MCF 10A (cell line): ENCODE results near the gene MAGEF1. TPM values are rescaled to one million over a fixed set of nuclear protein-coding genes. Genes with fewer than 3 reads are reported as not detected.

Experiments used
- BruUV-seq: library from RNA; stranded (reverse); fragments of 400-500 nt; replicated peaks from 2 replicates; lab custom pipeline; 2021; lab: Mats Ljungman, UMichigan
- CTCF ChIA-PET: fragments of 300-600 bp; sonication (Branson Sonifier 250); formaldehyde crosslinking; extraction: SDS; loops from one replicate; lab custom pipeline; 2021; ENCODE audit warnings: antibody characterized with exemption, inconsistent platforms; lab: Yijun Ruan, JAX
- POLR2A ChIA-PET: fragments of 300-600, 350-650 bp; sonication (Branson Sonifier 250); formaldehyde crosslinking; extraction: SDS; loops from one replicate; lab custom pipeline; 2020; ENCODE audit warnings: antibody characterized with exemption, inconsistent platforms; lab: Yijun Ruan, JAX
- DNase-seq: peaks from one replicate; pipeline ENCODE4 v3.0.0-alpha.2; 2018; ENCODE audit not compliant: unreplicated experiment
- H3K27ac Mint-ChIP-seq: one replicate; pipeline ENCODE4 v1.8.0; 2022; ENCODE audit warnings: mild to moderate bottlenecking, low read depth, mixed read lengths; ENCODE audit not compliant: unreplicated experiment
- H3K27me3 Mint-ChIP-seq: one replicate; pipeline ENCODE4 v1.8.0; 2022; ENCODE audit warnings: mixed read lengths; ENCODE audit not compliant: insufficient read depth, unreplicated experiment
- H3K36me3 Mint-ChIP-seq: one replicate; pipeline ENCODE4 v1.8.0; 2022; ENCODE audit warnings: mild to moderate bottlenecking, moderate library complexity, mixed read lengths; ENCODE audit not compliant: insufficient read depth, unreplicated experiment
- H3K4me1 Mint-ChIP-seq: one replicate; pipeline ENCODE4 v1.8.0; 2022; ENCODE audit warnings: mixed read lengths; ENCODE audit not compliant: insufficient read depth, unreplicated experiment
- H3K4me3 Mint-ChIP-seq: one replicate; pipeline ENCODE4 v1.8.0; 2022; ENCODE audit warnings: mild to moderate bottlenecking, moderate library complexity, mixed read lengths; ENCODE audit not compliant: unreplicated experiment
- H3K9me3 Mint-ChIP-seq: one replicate; pipeline ENCODE4 v1.8.0; 2022; ENCODE audit warnings: mixed read lengths; ENCODE audit not compliant: unreplicated experiment
- CTCF ChIP-seq: fragments of 200-600 bp; IDR thresholded peaks from one replicate; pipeline ENCODE4 v1.8.0; 2022; ENCODE audit warnings: antibody characterized with exemption, mild to moderate bottlenecking; ENCODE audit not compliant: unreplicated experiment
- intact Hi-C: fragments of 100-400 bp; cut with micrococcal nuclease; formaldehyde crosslinking; loops from 2 replicates; pipeline ENCODE4 v1.14.1; 2022
- total RNA-seq: library from RNA; stranded (reverse); gene quantifications from 2 replicates; pipeline ENCODE4 v1.2.3, GENCODE V29; 2022

The MAGEF1 gene
- total RNA-seq, 1 experiment from 2014 or later, result 34.5 TPM

DNA sequence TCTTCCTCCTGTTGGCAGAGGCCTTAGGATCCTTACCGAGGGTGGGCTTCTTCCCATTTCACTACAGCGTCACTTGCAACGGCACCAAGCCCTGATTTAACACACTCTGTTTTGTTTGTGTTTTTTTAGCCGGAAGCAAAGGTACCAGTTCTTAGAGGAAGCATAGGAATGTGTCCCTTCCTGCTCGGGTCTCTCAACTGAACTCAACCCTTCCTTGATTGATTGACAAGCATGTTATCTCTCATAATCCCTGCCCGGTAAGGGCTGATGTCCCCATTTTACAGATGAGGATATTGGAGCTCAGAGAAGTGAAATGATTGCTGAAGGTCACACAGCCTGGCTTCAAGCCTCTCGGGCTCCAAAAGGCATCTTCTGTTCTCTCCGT is 26.6 kb upstream of the MAGEF1 start:
- Mint-ChIP-seq H3K36me3 (peaks cover 4% of the 10 kb centered on the region), H3K27ac (peak overlapping the region; percentile 42), H3K4me3 (no peak overlapping the region), H3K9me3 (no peaks in the 10 kb centered on the region), H3K27me3 (no peaks in the 10 kb centered on the region), H3K4me1 (peaks cover 48% of the 10 kb centered on the region)
- ChIA-PET POLR2A (interaction anchor here (0.6 to 10.4 kb wide), 18 partner anchors 8 to 376 kb away, joined by 3 to 183 read pairs (median 4); partner anchors contain the start of genes EPHB3 and MAGEF1), CTCF (interaction anchor here (0.8 to 3.8 kb wide), 8 partner anchors 9 to 173 kb away, joined by 3 to 20 read pairs (median 6); no protein-coding TSS in a partner anchor)
- DNase-seq, result no peak
- BruUV-seq, result no TSS peak
- intact Hi-C loops, result loop anchor here (1.0 kb wide), 1 partner anchor 27 kb away; no protein-coding TSS in a partner anchor
- TF ChIP-seq CTCF, result no peak

DNA sequence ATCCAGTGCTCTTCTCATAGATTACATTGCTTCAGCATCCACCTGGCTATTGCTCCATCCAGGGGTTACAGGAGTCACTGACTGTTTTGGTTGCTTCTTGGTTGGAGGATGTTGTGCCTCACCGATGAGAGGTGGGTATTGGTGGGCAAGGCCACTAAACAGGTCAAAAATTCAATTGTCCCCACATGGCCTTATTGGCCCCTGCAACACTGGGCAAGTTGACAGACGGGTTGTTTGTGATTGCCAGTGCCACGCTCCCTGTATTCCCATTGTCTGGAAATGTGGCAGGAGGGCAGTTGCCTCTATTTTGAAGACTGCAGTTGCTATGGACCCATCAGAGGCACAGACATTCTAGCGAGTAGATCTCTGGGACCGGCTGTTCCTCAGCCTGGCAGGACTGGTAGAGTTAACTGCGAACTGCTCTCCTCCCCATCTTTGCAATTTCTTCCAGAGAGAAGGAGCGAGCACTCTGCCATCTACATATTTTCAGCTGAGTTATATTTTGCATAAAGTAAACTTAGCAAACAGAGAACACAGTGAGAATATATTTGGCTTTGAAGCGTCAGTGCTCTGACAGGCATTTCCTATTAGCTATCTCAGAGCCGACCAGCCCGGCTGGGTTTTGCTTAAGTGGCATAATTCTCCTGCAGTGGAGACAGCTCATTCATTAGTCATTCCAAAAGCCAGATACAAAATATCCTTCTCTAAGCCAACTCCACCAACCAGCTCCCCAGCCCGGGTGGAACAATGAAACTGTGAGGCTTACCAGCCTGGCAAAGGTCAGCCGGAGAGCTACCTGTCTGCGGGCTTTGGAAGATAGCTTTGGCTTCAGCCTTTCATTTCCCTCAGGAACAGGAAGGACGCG is 26.0 kb upstream of the MAGEF1 start:
- Mint-ChIP-seq H3K36me3 (peaks cover 6% of the 10 kb centered on the region), H3K4me1 (peaks cover 48% of the 10 kb centered on the region), H3K9me3 (no peaks in the 10 kb centered on the region), H3K4me3 (no peak overlapping the region), H3K27me3 (no peaks in the 10 kb centered on the region), H3K27ac (peak overlapping the region; percentile 42)
- no TSS peak for BruUV-seq
- ChIA-PET CTCF (interaction anchor here (0.5 to 3.8 kb wide), 9 partner anchors 9 to 183 kb away, joined by 3 to 20 read pairs (median 5); no protein-coding TSS in a partner anchor), POLR2A (interaction anchor here (0.6 to 10.4 kb wide), 17 partner anchors 9 to 1040 kb away, joined by 3 to 183 read pairs (median 5); partner anchors contain the start of genes EPHB3, MAGEF1 and YEATS2)
- intact Hi-C loops, result loop anchor here (1.0 kb wide), 1 partner anchor 27 kb away; no protein-coding TSS in a partner anchor
- no peak for TF ChIP-seq CTCF
- peak; percentile 77 for DNase-seq

DNA sequence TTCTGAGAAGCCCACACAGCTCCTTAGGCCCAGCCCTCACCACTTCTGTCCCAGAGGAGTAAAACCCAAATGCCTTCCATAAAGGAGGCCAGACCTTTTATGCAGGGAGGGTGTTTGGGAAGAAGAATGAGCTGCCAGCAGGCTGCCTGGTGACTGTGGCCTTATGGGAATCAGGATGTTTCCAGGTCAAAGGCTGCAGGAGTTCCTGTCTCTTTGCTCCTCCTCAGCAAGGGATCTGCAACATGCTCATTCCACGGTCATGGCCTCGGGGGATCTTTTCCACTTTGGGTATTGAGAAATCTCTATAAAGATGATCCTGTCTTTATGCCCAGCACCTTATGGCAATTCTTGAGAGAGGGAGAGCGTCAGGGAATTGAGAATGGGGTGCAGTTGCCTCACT is 25.2 kb upstream of the MAGEF1 start:
- POLR2A ChIA-PET, result interaction anchor here (1.0 to 10.4 kb wide), 6 partner anchors 12 to 1040 kb away, joined by 3 to 183 read pairs (median 18); partner anchors contain the start of genes EPHB3, MAGEF1 and YEATS2
- Mint-ChIP-seq H3K36me3 (peaks cover 6% of the 10 kb centered on the region), H3K4me1 (peaks cover 48% of the 10 kb centered on the region), H3K9me3 (no peaks in the 10 kb centered on the region), H3K4me3 (no peak overlapping the region), H3K27ac (no peak overlapping the region), H3K27me3 (no peaks in the 10 kb centered on the region)
- BruUV-seq, result no TSS peak
- peak; percentile 38 for DNase-seq
- CTCF ChIA-PET, result interaction anchor here (0.6 to 3.8 kb wide), 6 partner anchors 10 to 173 kb away, joined by 3 to 20 read pairs (median 6); no protein-coding TSS in a partner anchor
- TF ChIP-seq CTCF, result no peak
- intact Hi-C loops, result no loop called here
